Activated naive CD4-positive, alpha-beta T cell treated with anti-CD3 and anti-CD28 coated beads for 36 hours (primary cell): Measurements from ENCODE around the gene ARL4C. TPM values are rescaled to one million over a fixed set of nuclear protein-coding genes. Genes with fewer than 3 reads are reported as not detected.

Source experiments
- CTCF ChIA-PET: fragments of 350-600 bp; sonication (Branson Sonifier 250); formaldehyde crosslinking; loops from one replicate; lab custom pipeline; 2021; ENCODE audit warnings: antibody characterized with exemption; lab: Charles Lee
- DNase-seq: peaks from one replicate; pipeline ENCODE4 v3.0.0-alpha.2; 2020
- H3K27ac Mint-ChIP-seq: one replicate; pipeline ENCODE4 v1.8.0; 2021; ENCODE audit warnings: mild to moderate bottlenecking, mixed read lengths
- H3K27me3 Mint-ChIP-seq: one replicate; pipeline ENCODE4 v1.8.0; 2021; ENCODE audit warnings: low read depth, mixed read lengths
- H3K36me3 Mint-ChIP-seq: one replicate; pipeline ENCODE4 v1.8.0; 2021; ENCODE audit warnings: low read depth, mixed read lengths
- H3K4me1 Mint-ChIP-seq: one replicate; pipeline ENCODE4 v1.8.0; 2021; ENCODE audit warnings: low read depth, mixed read lengths
- H3K4me3 Mint-ChIP-seq: one replicate; pipeline ENCODE4 v1.8.0; 2021; ENCODE audit warnings: mild to moderate bottlenecking, moderate library complexity, mixed read lengths
- H3K9me3 Mint-ChIP-seq: one replicate; pipeline ENCODE4 v1.8.0; 2021; ENCODE audit warnings: mixed read lengths
- intact Hi-C: fragments of 100-400 bp; cut with micrococcal nuclease; formaldehyde crosslinking; loops from one replicate; pipeline ENCODE4 v1.15.1; 2023
- total RNA-seq, 2 experiments: library from RNA; stranded (reverse); gene quantifications; one replicate each; pipeline ENCODE4 v1.2.3, GENCODE V29; 2021

ARL4C gene
- total RNA-seq, 2 experiments from 2014 or later = 24.2 to 24.9 TPM

DNA sequence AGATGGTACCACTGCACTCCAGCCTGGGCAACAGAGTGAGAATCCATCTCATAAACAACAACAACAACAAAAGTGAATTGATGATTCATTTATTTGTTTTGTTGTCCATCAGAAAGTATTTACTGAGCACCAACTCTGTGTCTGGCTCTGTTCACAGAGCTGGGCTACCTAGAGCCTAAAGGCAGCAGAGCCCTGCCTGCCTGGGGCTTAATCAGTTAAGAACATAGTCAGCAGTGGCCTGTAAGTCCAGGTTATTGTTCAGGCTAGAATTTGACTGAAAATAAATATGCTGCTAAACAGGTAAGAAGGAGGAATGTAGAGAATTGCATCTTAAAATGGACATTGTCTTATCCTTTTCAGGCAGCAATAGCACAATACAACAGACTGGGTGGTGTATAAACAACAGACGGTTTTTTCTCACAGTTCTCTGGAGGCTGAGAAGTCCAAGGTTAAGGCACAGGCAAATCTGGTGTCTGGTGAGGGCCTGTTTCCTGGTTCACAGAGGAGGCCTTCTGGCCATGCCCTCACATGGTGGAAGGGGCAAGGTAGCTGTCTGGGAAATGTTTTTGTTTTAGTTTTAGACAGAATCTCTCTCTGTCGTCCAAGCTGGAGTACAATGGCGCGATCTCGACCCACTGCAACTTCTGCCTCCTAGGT, 22.2 kb upstream of the ARL4C start:
- Mint-ChIP-seq H3K27me3 (no peaks in the 10 kb centered on the region), H3K4me1 (no peaks in the 10 kb centered on the region), H3K4me3 (no peak overlapping the region), H3K27ac (no peak overlapping the region), H3K9me3 (no peaks in the 10 kb centered on the region), H3K36me3 (no peaks in the 10 kb centered on the region)
- DNase-seq = no peak
- intact Hi-C loops = no loop called here
- CTCF ChIA-PET = no interaction called here

DNA sequence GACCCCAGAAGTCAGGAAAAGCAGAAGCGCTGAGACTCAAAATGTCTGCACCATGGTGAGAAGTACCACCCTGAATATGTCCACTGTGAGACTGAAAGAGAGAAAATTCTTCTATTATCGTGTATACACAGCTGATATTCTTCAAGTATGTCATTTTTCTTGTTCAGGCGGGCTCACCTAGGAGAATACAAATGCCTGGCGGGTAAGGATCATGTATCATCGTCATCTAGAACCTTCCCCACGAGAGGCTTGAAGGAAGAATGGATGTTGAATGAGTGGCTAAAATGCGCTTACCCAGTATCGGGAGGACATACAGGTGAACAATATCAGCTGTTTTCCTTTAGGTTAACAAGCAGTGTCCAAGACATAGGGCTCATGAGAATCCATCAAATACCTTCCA, 21.1 kb upstream of the ARL4C start:
- Mint-ChIP-seq H3K36me3 (no peaks in the 10 kb centered on the region), H3K9me3 (no peaks in the 10 kb centered on the region), H3K4me1 (no peaks in the 10 kb centered on the region), H3K4me3 (no peak overlapping the region), H3K27me3 (no peaks in the 10 kb centered on the region), H3K27ac (no peak overlapping the region)
- DNase-seq = no peak
- intact Hi-C loops = no loop called here
- CTCF ChIA-PET = no interaction called here

DNA sequence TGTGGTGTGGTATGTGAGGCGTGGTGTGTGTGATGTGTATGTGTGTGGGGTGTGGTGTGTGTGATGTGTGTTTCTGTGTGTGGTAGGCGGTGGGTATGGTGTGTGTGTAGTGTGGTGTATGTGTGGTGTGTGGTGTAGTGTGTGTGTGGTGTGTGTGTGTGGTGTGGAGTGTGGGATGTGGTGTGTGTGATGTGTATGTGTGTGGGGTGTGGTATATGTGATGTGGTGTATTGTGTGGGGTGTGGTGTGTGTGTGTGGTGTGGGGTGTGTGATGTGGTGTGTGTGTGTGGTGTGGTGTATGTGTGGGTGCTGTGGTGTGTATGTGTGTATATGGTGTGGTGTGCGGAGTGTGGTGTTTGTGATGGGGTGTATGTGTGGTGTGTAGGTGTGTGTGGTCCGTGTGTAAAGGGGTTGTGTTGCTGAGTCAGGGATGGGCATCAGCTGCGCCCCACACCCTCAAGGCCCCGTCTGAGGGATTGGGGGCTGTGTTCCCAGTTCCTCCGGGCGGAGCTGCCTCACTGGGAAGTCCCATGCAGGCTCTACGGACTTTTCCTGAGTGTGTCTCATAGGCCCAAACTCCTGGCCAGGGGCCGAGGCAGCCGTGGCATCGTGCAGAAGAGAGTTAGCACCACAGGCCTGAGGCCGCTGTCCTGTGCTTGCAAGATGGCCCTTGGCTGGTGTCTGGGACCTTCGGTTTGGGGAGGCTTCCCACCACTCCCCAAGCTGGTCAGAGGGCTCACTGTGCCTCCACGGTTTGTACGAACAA, 18.2 kb upstream of the ARL4C start:
- no peak for DNase-seq
- H3K4me3 Mint-ChIP-seq = no peak overlapping the region
- CTCF ChIA-PET = no interaction called here

DNA sequence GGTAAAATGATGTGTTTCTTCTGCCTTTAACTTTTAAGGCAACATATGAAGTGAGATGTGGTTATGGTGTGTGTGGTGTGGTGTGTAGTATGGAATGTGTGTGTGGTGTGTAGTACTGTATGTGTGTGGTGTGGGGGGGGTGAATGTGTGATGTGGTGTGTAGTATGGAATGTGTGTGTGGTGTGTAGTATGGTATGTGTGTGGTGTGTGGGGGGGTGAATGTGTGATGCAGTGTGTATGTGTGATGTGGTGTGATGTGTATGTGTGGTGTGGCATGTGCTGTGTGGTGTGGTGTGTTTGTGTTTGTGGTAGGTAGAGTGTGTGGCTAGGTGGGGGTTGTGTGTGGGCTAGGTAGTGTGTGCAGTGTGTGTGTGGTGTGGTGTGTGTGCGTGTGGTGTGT, 17.2 kb upstream of the ARL4C start:
- no peaks in the 10 kb centered on the region for H3K36me3 Mint-ChIP-seq
- peaks cover 8% of the 10 kb centered on the region for H3K4me1 Mint-ChIP-seq
- intact Hi-C loops = no loop called here
- no peaks in the 10 kb centered on the region for H3K9me3 Mint-ChIP-seq
- no peak for DNase-seq
- no peak overlapping the region for H3K27ac Mint-ChIP-seq
- H3K4me3 Mint-ChIP-seq = no peak overlapping the region
- CTCF ChIA-PET = no interaction called here
- H3K27me3 Mint-ChIP-seq = no peaks in the 10 kb centered on the region

More for the DNA sequence above, 18.2 kb upstream of the ARL4C start:
- H3K9me3 Mint-ChIP-seq = no peaks in the 10 kb centered on the region
- peaks cover 6% of the 10 kb centered on the region for H3K4me1 Mint-ChIP-seq
- intact Hi-C loops = no loop called here
- no peak overlapping the region for H3K27ac Mint-ChIP-seq
- H3K27me3 Mint-ChIP-seq = no peaks in the 10 kb centered on the region
- H3K36me3 Mint-ChIP-seq = no peaks in the 10 kb centered on the region

DNA sequence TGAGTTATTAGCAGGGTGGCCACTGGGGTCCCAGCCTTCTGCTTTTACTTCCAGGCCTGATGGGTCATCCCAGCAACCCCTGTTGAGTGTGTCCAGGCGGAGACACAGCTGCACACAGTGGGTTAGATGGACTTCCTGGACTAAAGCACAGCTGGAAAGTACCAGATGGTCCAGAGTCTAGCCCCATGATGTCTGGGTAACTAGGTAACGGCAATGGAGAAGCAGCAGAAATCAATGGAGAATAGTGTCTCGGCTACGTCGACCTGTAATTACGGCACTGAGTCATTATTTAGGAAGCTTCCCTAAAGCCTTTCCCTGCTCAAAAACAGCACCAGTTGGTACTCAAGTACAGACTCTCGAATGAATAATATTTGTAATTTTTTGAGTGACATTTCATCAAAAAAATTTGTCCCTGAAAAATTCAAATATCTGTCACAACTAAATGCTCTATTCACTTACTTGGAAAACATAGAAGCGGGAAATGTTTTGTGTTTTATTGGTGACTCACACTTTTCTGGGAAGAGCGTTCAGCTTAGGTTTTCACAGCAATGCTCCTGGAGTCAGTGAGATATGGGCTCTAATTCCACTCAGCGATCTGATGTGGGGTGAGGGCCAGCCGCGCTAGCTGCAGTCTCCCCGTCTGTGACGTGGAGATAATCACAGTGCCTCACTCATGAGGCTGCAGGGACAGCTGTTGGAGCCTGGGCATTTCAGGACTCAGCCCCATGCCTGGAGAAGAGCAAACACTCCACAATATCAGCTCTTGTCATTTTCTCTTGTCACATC, 16.2 kb upstream of the ARL4C start:
- H3K36me3 Mint-ChIP-seq = no peaks in the 10 kb centered on the region
- CTCF ChIA-PET = interaction anchor here (0.9 kb wide), 1 partner anchor 32 kb away, joined by 4 read pairs; no protein-coding TSS in a partner anchor
- H3K27me3 Mint-ChIP-seq = no peaks in the 10 kb centered on the region
- DNase-seq = no peak
- no peak overlapping the region for H3K4me3 Mint-ChIP-seq
- H3K9me3 Mint-ChIP-seq = no peaks in the 10 kb centered on the region
- H3K27ac Mint-ChIP-seq = no peak overlapping the region
- H3K4me1 Mint-ChIP-seq = peaks cover 8% of the 10 kb centered on the region
- intact Hi-C loops = no loop called here

DNA sequence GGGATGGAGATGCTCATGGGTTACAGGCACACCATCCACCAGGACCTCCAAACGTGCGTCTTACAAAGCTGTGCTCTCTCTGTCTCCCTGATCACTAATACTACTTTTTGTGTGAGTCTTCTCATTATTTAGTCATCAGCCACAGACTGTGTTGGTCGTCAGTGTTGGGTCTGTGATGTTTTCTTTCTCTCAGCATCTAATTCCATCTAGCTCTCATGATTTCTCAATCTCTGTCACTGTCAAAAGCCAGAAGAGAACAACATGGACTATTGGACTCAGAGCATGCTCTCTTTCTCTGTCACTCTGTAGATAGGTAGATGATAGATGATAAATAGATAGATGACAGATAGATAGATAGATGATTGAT, 6.0 kb upstream of the ARL4C start:
- intact Hi-C loops = loop anchor here (5.0 kb wide), 1 partner anchor 511 kb away; no protein-coding TSS in a partner anchor
- no peaks in the 10 kb centered on the region for H3K9me3 Mint-ChIP-seq
- CTCF ChIA-PET = interaction anchor here (0.6 to 5.2 kb wide), 7 partner anchors 46 to 369 kb away, joined by 3 to 67 read pairs (median 3); no protein-coding TSS in a partner anchor
- no peak overlapping the region for H3K4me3 Mint-ChIP-seq
- H3K4me1 Mint-ChIP-seq = peaks cover 24% of the 10 kb centered on the region
- H3K27ac Mint-ChIP-seq = no peak overlapping the region
- no peaks in the 10 kb centered on the region for H3K36me3 Mint-ChIP-seq
- H3K27me3 Mint-ChIP-seq = no peaks in the 10 kb centered on the region
- DNase-seq = no peak

DNA sequence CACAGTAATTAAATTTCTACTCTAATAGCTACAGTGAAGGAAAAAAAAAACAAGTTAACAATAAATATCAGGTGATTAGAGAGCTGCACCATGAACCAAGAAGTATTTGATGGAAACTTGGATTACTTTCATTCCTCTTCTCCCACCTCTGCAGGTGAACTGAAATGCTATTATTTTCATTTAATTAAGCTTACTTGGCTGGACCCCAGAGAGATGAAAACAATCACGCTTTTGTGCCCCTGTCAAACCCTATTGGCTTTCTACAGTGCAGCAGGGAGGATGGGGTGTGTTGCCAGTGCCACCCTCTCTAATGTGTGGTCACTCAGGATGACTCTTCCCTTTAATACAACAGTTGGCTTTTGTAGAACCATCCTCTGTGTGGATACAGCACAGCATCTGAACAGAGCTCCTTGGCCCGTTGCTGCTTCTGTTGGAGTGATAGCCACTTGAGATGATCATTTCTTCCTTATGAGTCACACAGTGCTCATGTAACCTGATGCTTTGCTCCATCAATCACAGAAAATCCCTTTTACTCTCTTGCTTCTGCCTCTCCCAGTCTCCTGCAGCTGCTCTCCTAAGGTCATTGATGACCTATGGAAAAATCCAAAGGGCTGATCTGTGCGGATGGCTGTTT, 5.5 kb upstream of the ARL4C start:
- Mint-ChIP-seq H3K36me3 (no peaks in the 10 kb centered on the region), H3K4me1 (peaks cover 26% of the 10 kb centered on the region), H3K27me3 (no peaks in the 10 kb centered on the region), H3K4me3 (no peak overlapping the region), H3K27ac (no peak overlapping the region), H3K9me3 (no peaks in the 10 kb centered on the region)
- intact Hi-C loops = loop anchor here (5.0 kb wide), 1 partner anchor 510 kb away; no protein-coding TSS in a partner anchor
- no peak for DNase-seq
- CTCF ChIA-PET = interaction anchor here (0.6 to 5.2 kb wide), 12 partner anchors 42 to 527 kb away, joined by 3 to 67 read pairs (median 3); no protein-coding TSS in a partner anchor

DNA sequence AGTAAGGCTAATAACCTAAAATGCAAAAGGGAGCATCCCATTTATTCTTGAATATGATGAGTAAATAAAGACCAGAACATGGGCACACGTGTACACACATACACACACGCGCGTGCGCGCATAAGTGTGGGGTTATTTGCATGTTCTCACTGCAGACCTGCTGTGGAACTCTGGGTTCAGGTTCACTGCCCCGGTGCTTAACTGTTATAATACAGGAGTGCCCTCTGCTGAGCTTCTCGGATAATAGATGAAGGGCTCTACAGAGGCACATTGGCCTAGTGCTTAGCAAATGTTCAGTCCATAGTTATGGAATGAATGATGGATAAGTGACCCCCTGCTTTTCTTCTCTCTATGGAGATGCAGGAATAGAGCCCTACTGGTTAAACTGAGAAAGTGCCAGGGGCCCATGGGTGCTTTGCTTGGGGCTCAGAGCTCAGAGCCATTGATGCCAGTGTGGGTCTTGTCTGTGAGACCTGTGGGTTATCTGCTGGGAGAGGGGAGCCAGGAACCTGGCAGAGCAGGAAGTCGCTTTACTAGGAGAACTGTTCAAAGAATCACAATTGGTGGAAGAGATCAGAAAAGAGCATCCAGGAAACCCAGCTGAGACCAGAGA, 3.6 kb upstream of the ARL4C start:
- CTCF ChIA-PET = interaction anchor here (0.6 to 5.2 kb wide), 16 partner anchors 9 to 523 kb away, joined by 3 to 67 read pairs (median 3); no protein-coding TSS in a partner anchor
- Mint-ChIP-seq H3K27me3 (no peaks in the 10 kb centered on the region), H3K36me3 (peaks cover 3% of the 10 kb centered on the region), H3K9me3 (no peaks in the 10 kb centered on the region), H3K4me1 (peaks cover 26% of the 10 kb centered on the region), H3K27ac (no peak overlapping the region), H3K4me3 (no peak overlapping the region)
- intact Hi-C loops = loop anchor here (1.0 to 5.0 kb wide), 6 partner anchors 211 to 646 kb away; partner anchors contain the start of gene HJURP
- peak; percentile 83 for DNase-seq

DNA sequence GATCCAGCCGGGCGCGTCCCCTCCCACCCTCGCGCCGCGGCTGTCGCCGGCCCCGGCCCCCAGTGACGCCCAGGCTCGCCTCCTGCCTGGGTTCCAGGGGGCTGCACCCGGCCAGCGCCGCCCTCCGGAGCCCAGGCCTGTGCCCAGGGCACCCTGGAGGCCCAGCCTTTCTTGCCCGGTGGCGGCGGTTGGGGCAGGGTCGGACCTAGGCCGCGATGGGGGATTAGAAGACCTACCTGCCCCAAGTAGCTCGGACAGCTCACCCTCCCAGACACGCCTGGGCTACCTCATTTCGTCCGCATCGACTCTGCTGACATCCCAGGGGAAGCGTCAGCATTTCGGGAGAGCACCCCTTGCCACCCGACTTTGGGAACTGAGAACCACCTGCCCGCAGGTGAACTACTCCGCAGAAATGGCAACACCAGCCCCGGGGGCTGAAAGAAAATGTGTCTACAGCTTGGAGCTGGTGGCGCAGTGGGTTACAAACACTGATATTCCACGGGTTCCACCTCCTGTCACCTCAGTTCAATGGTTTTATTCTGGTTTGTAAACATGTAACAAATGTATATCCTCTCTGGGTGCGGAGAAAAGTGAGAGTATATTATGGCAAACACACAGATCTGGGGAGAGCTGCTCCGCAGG, 834 bp upstream of the ARL4C start:
- Mint-ChIP-seq H3K4me3 (peak overlapping the region; percentile 70), H3K36me3 (peaks cover 9% of the 10 kb centered on the region), H3K27ac (peak overlapping the region; percentile 55), H3K9me3 (no peaks in the 10 kb centered on the region), H3K4me1 (peaks cover 29% of the 10 kb centered on the region), H3K27me3 (no peaks in the 10 kb centered on the region)
- no peak for DNase-seq
- intact Hi-C loops = no loop called here
- CTCF ChIA-PET = interaction anchor here (0.6 to 4.9 kb wide), 11 partner anchors 11 to 361 kb away, joined by 3 to 34 read pairs (median 5); no protein-coding TSS in a partner anchor

DNA sequence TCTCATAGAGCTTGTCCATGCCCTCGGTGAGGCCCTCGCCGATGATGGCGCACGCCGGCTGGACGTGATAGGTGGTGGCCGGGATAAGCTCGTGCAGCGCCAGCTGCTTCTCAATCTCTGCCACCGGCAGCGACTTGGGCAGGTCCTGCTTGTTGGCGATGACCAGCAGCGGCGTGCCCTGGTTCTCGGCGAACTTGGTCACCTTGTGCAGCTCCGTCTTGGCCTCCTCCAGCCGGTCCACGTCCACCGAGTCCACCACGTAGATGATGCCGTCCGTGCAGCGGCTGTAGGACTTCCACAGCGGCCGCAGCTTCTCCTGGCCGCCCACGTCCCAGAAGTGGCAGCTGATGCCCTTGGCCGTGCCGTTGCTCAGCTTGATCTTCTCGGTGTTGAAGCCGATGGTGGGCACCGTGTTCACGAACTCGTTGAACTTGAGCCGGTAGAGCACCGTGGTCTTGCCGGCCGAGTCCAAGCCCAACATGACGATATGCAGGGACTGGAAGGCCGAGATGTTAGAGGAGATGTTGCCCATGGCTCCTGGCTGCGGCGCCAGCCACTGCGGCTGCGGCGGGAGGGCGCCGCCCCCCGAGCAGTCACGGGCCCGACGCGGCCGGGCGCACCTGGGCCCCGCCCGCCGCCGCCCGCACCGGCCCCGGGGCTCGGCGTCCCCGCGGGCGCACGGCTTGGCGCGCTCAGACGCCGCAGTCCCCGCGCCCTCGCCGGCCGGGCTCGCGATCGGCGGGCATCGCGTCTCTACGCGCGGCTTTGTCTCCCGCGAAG, 636 bp downstream of the ARL4C start:
- Mint-ChIP-seq H3K27ac (peak overlapping the region; percentile 89), H3K9me3 (no peaks in the 10 kb centered on the region), H3K4me3 (peak overlapping the region; percentile 90), H3K36me3 (peaks cover 9% of the 10 kb centered on the region), H3K4me1 (peaks cover 42% of the 10 kb centered on the region), H3K27me3 (no peaks in the 10 kb centered on the region)
- CTCF ChIA-PET = interaction anchor here (0.7 to 4.9 kb wide), 16 partner anchors 13 to 360 kb away, joined by 3 to 34 read pairs (median 4); no protein-coding TSS in a partner anchor
- DNase-seq = peak; percentile 57
- intact Hi-C loops = no loop called here
